ENCODE results near the gene ITGB1BP1. TPM values are rescaled to one million over a fixed set of nuclear protein-coding genes. Genes with fewer than 3 reads are reported as not detected.

Gene ITGB1BP1
- total and polyA plus RNA-seq, 8 donors, result 20.1 to 117 (median 53.5) TPM

GRCh38 chr2:9467687-9468086, 44.4 kb upstream of the ITGB1BP1 start:
- TF ChIP-seq POLR2A (IDR thresholded peaks at IDR 0.05) (no peak), EP300 (IDR thresholded peaks at IDR 0.05) (no peak), CTCF (IDR thresholded peaks at IDR 0.05) (no peak), POLR2AphosphoS5 (IDR thresholded peaks at IDR 0.05) (no peak)
- 41 to 68% (median 56%) methylated on average over 10 of the region's 10 CpGs for WGBS, 5 donors

GRCh38 chr2:9466147-9466683, 42.9 kb upstream of the ITGB1BP1 start:
- no peak for TF ChIP-seq POLR2AphosphoS5 (IDR thresholded peaks at IDR 0.05)
- TF ChIP-seq CTCF (IDR thresholded peaks at IDR 0.05), result no peak
- no peak for TF ChIP-seq EP300 (IDR thresholded peaks at IDR 0.05)
- TF ChIP-seq POLR2A (IDR thresholded peaks at IDR 0.05), result no peak
- Histone ChIP-seq H3K36me3 (peaks cover 9 to 73% (median 59%) of the 10 kb centered on the region in 4 donors), H3K4me1 (peaks cover 0 to 6% (median 0%) of the 10 kb centered on the region in 4 donors), H3K9me3 (no peaks in the 10 kb centered on the region), H3K27me3 (no peaks in the 10 kb centered on the region), H3K27ac (no peak overlapping the region), H3K4me3 (no peak overlapping the region)
- intact Hi-C loops (cut with DNase I; ENCODE audit: low total_unique reads), result no loop called here
- DNase-seq, result no peak
- 87 to 97% (median 93%) methylated on average over 41 to 46 of the region's 46 CpGs for WGBS, 5 donors

More at GRCh38 chr2:9467687-9468086, 44.4 kb upstream of the ITGB1BP1 start:
- no peak overlapping the region for H3K4me3 ChIP-seq
- no peak overlapping the region for H3K27ac ChIP-seq
- H3K36me3 ChIP-seq, result peaks cover 6 to 67% (median 55%) of the 10 kb centered on the region in 4 donors
- DNase-seq, result peak in 1 of 2 donors; percentile 62
- intact Hi-C loops (cut with DNase I; ENCODE audit: low total_unique reads), result no loop called here
- H3K9me3 ChIP-seq, result no peaks in the 10 kb centered on the region
- peaks cover 0 to 4% (median 0%) of the 10 kb centered on the region in 4 donors for H3K4me1 ChIP-seq
- no peaks in the 10 kb centered on the region for H3K27me3 ChIP-seq

- Histone ChIP-seq H3K4me1 (peaks cover 0 to 6% (median 0%) of the 10 kb centered on the region in 4 donors), H3K9me3 (no peaks in the 10 kb centered on the region), H3K27ac (no peak overlapping the region), H3K36me3 (peaks cover 7 to 78% (median 68%) of the 10 kb centered on the region in 4 donors), H3K27me3 (no peaks in the 10 kb centered on the region), H3K4me3 (no peak overlapping the region)
- no peak for TF ChIP-seq CTCF (IDR thresholded peaks at IDR 0.05)
- TF ChIP-seq POLR2AphosphoS5 (IDR thresholded peaks at IDR 0.05), result no peak
- TF ChIP-seq EP300 (IDR thresholded peaks at IDR 0.05), result no peak
- no peak for TF ChIP-seq POLR2A (IDR thresholded peaks at IDR 0.05)
- intact Hi-C loops (cut with DNase I; ENCODE audit: low total_unique reads), result no loop called here
- WGBS, 5 donors, result 83 to 96% (median 91%) methylated on average over 7 of the region's 7 CpGs
- DNase-seq, result no peak
Observed at GRCh38 chr2:9465170-9465569, 41.8 kb upstream of the ITGB1BP1 start.

GRCh38 chr2:9463698-9464034, 40.3 kb upstream of the ITGB1BP1 start:
- TF ChIP-seq POLR2AphosphoS5 (IDR thresholded peaks at IDR 0.05), result no peak
- TF ChIP-seq POLR2A (IDR thresholded peaks at IDR 0.05), result no peak
- TF ChIP-seq CTCF (IDR thresholded peaks at IDR 0.05), result no peak
- TF ChIP-seq EP300 (IDR thresholded peaks at IDR 0.05), result no peak
- Histone ChIP-seq H3K27me3 (no peaks in the 10 kb centered on the region), H3K27ac (no peak overlapping the region), H3K4me1 (peaks cover 0 to 8% (median 0%) of the 10 kb centered on the region in 4 donors), H3K4me3 (no peak overlapping the region), H3K9me3 (no peaks in the 10 kb centered on the region), H3K36me3 (peaks cover 7 to 82% (median 68%) of the 10 kb centered on the region in 4 donors)
- 70 to 79% (median 77%) methylated on average over 7 of the region's 7 CpGs for WGBS, 5 donors
- no peak for DNase-seq
- intact Hi-C loops (cut with DNase I; ENCODE audit: low total_unique reads), result no loop called here

All from stomach (tissue), 9 donors.